Embryonic facial prominence (tissue), 1 donor: ENCODE data around the gene ADARB2.
"Not testable (repeated sequence)": the region's sequence is repeated elsewhere in the genome, so short reads cannot be mapped to it uniquely, and the experiment has no call there.

Experiments
- DNase-seq: peaks from one replicate; pipeline ENCODE4 v3.0.0-alpha.2; 2016; ENCODE audit errors: extremely low spot score

ADARB2 gene

DNA sequence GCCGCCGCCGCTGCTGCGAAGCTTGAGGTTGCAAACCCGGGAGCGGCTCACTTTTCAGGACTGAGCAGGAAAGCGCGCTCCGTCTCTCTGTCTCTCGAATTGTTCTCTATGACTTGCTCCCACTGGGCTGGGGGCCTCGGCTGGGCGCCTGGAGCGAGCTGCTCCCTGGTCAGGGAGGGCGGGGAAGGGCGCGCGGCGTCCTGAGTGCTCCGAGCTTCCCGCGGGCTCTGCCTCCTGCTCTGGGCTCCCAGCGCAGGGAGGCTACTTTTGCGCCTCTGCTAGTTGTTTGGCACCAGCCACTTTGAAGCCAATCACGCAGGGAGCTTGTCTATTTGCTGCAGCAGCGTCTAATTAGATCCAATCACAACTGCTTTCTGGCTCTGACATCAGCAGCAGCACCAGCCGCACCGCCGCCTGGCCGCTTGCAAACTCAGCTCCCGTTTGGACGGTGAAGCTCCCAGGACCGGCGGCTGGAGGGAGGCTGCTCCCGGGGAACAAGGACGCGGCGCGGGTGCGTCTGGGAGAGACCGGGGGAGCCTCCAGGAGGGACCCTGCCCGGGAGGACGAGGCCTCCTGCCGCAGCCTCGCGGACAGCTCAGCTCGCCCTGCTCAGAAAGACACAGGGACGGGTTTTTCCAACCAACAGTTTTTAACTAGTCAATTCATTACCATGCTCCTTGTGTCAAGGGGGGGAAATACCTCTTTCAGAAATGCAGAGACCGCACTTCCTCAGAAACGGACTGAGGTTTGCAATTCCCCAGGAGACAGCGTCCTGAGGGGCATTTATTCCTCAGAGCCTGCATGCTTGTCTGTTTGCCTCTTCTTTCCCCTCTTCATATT is at the start of gene ADARB2:
TSS of gene ADARB2 (minus strand) at position 304 of the 840 bp plus-strand sequence.
- no peak for DNase-seq

DNA sequence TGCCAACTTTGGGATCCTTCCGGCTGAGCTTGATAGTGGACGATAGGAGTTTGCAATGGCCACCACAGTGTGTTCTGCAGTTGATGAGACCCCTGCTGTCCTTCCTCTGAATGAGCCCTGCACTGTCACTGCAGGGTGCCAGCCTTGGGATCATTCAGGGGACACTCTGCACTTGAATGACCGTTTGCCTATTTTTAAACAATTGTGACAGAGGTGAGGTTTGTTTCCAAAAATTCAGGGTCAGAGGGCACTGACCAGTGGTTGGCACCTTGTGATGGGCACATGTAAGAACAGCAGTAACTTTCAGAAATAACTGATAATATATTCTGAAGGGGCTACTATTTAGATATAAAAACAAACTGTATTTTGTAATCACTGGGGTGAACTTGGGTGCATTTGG is 48.5 kb upstream of the ADARB2 start:
- no peak for DNase-seq

DNA sequence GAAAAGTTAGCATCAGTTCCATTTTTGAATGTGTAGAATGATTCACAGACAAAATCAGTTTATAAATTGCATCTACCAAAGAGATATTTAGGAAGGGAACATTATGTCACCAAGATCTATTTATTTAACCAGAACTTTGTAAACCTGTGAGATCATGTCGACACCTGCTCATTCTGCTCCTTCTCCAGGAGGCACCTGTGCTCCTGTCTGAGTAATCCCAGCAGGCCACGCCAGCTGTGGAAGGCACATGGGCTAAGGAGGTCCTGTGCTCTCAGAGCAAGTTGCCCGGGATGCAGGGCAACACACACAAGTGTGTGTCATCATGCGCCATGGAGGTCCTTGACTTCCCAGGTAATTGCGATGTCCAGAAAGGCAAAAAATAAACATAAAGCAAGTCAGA is 45.5 kb upstream of the ADARB2 start:
- DNase-seq: no peak

DNA sequence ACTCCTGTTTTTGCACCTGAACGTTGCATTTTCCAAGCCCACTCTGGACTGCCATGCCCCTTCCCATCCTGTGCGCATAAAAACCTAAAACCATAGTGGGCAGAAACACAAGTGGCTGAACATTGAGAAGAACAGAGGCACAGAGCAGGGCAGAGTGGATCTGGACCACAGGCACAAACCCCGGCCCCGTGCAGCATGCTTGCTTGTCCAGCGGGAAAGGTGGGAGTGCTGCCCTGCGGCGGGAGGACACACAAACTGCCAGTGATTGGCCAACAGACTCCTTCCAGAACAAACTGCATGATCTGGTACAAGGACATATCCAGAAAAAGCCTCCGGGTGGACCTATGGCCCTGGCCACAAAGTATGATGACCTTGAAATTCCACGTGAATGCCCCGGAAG is 42.5 kb upstream of the ADARB2 start:
- no peak for DNase-seq

DNA sequence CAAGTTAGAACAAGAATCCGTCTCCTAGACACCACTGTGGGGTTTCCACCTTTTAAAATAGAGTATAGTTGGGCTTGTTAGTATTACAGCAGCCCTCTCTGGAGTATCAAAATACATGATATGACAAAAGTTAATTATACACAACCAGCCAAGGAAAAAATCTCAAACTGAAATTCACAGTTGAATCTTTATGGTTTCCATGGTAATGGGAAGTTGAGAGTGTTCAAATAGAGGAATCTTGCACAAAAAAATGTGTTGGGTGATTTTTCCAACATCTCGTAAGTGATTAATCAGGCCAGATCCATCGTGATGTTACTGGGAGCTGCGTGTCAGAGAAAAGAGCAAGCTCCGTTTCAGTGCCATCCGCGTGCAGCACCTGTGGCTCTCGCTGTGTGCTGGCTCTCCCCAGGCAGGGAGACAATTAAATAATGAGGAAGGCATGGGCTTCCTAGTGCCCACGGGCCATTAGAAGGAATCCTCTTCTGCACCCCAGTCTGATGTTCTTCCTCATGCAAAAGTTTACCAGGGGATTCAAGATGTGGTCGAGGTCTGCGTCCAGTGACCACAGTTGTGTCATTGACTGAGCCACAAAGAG is 41.1 kb upstream of the ADARB2 start:
- no peak for DNase-seq

DNA sequence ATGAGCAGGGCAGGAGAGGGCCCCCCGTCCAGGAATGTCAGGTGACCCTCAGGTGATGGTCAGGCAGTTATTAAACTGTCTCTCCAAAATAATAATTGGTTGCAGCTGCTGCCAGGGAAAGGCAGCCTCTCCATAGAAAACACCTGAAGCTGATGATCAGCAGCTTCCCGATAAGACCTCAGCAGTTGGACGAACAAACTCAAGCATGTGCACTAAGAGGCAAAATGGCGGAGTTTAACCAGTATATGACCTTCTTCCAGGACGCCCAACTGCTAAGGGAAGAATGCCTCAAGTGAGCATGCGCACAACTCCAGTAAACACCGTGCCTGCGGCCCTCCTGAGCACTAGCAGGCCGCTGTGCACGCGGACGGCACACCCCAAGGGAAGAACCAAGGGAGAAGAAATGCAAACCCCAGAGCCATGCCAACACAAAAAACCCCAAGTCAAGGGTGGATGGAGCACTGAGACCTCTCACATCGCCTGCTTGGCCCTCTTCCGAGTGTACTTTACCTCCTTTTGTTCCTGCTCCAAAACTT is 38.9 kb upstream of the ADARB2 start:
- no peak for DNase-seq

DNA sequence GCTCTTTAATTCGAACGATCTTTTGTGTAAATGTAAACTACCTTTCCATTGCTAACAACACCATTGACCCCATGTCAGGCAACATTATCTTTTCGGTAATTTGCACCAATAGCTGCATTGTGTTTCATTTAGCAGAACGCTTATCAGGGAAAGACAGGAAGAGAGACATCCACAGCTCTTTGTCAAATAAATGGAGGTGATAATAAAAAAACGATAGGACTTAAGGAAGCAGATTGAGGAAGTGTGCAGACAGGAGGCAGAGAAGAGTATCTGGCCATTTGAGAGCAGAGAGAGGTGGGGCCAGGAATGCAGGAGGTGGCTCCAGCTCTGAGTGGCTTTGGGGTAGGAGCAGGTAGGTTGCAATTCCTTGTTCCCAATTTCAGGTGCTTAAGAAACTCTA is 37.5 kb upstream of the ADARB2 start:
- DNase-seq: no peak

DNA sequence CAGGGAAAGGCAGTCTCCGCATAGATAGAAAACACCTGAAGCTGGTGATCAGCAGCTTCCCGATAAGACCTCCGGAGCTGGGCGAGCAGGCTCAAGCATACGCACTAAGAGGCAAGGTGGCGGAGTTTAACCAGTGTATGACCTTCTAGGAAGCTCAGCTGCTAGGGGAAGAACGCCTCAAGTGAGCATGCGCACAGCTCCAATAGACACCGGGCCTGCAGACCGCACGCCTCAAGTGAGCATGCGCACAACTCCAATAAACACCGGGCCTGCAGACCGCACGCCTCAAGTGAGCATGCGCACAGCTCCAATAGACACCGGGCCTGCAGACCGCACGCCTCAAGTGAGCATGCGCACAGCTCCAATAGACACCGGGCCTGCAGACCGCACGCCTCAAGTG is 35.9 kb upstream of the ADARB2 start:
- not testable (repeated sequence) for DNase-seq

DNA sequence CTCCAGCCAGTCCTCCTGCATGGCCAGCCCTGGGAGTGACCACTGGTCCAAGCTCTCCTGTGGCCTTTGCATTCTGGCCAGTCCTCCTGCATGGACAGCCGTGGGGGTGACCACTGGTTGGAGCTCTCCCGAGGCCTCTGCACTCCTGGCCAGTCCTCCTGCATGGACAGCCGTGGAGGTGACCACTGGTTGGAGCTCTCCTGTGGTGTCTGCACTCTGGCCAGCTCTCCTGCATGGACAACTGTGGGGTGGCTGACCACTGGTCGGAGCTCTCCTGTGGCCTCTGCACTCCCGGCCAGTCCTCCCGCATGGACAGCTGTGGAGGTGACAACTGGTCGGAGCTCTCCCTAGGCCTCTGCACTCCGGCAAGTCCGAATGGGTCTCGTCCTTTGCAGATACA is 28.7 kb upstream of the ADARB2 start:
- no peak for DNase-seq

DNA sequence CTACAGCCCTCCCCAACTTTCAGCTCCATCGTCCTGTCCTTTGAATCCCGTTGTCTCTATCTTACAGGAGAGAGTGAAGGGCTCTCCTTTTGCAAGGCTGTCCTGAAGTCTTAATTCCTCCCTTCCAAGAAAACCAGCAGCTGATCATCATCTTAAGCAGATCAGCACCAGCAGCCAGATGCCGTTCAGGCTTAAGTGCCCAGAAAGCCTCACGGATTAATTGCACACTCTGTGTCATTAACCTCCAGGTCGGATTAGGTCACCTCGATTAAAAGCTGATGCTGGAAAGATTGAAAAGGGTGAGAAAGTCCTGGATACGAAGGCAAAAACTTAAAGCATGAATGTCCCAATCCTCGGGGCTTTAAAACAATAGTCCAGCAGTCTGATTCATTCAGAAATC is 24.8 kb upstream of the ADARB2 start:
- no peak for DNase-seq

DNA sequence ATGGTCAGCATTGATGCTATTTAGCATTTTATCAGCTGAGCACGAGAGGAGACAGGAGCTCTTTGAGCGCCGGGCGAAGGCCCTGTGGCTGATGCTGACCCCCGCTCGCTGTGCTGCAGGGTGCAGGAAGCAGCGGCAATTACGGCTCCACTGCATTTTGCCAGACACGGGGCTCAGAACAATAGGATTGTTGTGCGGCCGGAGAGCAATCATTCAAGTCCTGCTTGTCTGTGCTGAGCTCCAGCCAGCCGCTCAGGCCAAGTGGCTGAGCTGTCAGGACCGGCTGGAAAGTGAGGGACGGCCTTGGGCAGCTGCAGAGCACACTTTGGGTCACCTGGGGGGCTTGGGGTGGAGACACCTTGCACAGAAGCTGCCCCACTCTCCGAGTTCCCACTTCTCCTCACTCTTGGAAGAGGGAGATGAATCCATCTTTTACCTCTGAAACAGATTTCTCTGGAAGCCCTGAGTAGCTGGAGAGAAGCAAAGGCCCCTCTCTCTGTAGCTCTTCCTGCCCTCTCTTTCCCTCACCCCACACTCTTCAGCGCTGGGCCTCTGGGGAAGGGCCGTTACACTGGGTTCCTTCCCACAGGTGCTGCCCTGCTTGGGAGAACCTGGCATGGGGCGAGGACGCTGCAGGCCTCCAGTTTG is 17.3 kb upstream of the ADARB2 start:
- DNase-seq: no peak

DNA sequence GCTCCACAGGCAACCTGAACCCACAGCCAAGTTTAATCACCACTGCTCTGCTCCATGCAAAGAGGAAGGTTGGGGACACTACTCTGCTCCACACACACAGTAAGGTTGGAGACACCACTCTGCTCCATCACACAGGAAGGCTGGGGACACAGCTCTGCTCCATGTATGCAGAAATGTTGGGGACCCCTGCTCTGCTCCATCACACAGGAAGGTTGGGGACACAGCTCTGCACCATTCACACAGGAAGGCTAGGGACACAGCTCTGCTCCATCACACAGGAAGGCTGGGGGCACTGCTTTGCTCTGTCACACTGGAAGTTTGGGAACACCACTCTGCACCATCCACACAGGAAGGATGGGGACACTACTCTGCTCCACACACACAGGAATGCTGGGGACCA is 14.8 kb upstream of the ADARB2 start:
- no peak for DNase-seq

DNA sequence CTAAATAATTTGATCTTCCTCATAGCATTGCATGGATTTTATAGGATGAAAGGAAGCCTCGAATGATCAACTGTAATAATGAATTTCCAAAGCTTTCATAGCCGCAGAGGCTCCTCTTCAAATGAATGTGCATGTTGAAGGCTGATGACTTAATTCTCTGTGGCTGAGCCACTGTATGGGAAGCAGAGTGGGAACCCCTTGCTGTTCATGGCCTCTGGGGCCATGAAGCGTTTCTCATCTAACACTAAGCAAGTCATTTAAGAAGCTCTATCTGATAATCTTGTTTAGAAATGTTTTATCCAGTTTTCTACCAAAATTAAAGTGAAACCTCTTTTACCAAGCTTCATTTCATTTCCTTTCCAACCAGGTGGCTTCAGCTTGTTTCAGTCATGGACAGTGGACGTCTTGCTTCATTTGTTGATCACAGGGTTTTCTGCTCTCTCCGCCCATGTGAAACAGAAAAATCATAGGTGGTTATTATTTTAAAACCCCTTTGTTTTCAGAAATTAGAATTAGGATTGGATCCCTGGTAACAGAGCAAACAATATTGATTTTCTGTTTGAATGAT is 10.3 kb upstream of the ADARB2 start:
- DNase-seq: no peak

DNA sequence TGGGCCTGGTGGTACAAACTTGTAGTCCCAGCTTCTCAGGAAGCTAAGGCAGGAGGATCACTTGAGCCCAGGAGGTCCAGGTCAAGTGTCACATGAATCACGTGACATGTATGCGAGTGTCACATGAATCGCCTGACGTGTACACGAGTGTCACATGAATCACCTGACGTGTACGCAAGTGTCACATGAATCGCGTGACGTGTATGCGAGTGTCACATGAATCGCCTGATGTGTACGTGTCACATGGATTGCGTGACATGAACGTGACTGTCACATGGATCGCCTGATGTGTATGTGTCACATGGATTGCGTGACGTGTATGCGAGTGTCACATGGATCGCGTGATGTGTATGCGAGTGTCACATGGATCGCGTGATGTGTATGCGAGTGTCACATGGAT is 9.5 kb upstream of the ADARB2 start:
- DNase-seq: no peak

DNA sequence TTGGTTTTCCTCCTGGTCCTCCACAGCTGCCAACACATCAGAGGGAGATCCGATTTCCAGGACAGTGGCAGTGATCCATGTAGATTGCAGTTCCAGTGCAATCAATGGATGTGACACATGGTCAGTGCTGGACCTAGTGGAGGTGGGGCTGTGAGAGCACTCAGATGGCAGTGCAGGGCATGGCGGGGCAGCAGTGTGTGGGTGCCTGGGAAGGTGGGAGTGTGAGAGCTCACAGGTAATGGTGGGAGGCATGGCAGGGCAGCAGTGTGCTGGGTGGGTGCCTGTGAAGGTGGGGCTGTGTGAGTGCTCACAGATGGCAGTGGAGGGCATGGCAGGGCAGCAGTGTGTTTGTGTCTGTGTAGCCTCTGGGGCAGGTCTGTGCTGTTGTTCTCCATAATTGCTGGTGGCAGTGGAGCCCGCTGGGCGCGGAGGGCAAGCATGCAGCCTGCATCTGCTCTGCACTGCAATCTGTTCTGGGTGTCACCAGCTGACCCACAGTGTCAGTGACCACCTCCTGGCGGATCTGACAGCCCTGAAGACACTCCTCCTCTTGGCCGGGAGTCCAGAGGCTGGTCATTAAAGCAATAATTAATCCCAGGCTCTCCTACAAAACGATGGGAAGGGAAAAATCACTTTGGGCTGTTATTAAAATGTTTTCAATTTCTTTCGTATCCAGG is 8.6 kb upstream of the ADARB2 start:
- no peak for DNase-seq

DNA sequence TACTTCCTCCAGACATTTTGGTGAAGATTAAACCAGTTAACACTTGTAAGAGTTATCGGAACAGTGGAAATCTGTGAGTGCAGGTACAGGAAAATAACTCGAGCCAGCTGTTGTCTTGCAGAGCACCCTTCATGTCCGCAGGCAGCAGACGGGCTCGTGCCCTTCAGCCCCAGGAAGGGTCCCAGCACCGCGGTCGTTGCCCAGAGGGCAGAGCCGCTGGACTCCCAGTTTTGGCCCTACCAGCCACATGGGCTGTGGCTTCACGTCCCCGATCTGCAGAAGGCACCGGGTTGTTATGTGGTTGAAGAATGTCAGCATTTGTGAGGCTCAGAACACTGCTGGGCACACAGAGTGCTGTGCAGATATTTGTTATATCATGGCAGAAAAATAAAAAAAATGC is 7.2 kb upstream of the ADARB2 start:
- DNase-seq: no peak

DNA sequence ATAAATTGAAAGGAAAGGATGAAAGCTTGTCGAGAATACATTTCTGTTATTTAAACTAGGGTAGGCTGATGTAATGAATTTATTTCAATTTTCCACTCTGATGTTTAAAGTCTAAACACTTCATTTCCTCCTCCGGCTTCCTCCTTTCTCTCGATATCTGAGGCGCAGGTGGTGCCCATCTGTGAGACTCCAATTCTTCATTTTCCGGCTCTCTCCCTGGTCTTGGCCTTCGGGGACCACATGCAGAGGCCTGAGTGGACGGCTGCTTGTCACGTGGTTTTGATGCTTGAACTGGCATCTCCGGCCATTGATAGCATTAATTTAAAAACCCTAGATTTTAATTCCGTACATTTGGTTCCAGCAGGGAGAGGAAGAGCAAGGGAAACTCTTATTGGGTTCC is 5.8 kb upstream of the ADARB2 start:
- no peak for DNase-seq

DNA sequence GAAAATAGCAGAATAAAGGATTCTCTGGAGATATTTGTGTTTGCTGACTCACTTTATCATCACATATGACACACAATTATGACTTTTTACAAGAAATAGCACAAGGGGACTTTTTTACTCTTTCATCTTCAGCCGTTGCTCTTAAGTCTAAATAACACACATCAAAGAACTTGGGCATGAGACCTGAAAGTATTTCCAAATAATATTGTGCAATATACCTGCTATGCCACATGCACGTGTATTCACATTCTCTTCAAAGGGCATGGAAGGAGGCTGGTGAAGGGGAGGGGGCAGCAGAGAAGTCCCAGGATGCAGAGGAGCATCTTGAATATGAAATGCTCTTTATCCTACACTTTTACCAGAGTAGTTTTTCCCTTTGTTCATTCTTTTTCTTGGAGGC is 4.1 kb upstream of the ADARB2 start:
- no peak for DNase-seq

DNA sequence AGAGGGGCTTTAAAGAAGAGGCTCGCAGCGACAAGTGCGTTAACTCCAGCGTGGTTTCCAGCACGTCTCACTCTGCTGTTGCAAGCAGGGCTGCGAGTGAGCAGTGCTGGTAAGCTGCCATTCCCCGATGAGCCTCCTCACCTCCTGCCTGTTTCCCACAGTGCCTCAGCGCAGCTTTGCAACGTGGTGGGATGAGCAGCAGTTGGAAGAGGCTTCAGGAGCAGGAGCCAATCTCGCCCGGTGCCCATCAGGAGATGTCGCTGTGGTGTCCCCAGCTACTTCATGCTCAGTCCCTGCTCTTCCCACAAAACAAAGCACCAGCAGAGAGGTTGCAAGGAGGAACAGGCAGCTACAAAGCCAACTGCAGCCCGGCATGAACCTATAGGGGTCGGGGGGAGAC is 2.4 kb upstream of the ADARB2 start:
- no peak for DNase-seq

DNA sequence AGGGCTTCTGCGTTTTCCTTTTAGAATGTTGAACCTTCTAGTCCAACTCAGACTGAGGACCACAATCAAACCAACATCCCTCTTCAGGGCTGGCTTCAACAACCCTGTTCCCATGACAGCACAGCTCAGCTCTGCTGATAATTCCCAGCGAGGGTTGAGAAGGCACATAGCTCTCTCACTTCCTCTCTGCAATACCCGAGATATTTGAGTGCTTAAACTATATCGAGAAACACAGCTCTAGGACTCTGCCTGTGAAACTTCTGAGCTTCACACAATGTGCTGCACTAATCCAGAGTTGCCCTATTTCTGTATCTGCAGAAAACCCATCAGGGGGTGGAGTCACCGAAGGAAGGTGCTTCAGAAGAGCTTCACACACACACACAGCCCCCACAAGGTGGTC is 1.6 kb upstream of the ADARB2 start:
- DNase-seq: no peak

DNA sequence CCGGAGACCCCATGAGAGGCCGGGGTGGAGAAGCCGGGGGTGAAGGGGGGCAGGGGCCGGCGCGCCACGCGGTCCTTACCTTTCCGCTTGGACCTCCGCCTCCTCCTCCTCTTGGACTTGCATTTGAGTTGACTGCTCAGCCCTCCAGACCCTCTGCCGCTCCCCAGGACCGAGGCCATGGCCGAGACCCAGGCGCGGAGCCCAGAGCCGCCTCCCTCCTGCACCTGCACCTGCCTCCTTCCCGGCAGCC is 428 bp downstream of the ADARB2 start:
- no peak for DNase-seq
